Measurements from ENCODE around the gene KXD1. TPM values are rescaled to one million over a fixed set of nuclear protein-coding genes. Genes with fewer than 3 reads are reported as not detected.

KXD1 gene
- total RNA-seq, 1 donor from 2014 or later = 128 TPM

DNA sequence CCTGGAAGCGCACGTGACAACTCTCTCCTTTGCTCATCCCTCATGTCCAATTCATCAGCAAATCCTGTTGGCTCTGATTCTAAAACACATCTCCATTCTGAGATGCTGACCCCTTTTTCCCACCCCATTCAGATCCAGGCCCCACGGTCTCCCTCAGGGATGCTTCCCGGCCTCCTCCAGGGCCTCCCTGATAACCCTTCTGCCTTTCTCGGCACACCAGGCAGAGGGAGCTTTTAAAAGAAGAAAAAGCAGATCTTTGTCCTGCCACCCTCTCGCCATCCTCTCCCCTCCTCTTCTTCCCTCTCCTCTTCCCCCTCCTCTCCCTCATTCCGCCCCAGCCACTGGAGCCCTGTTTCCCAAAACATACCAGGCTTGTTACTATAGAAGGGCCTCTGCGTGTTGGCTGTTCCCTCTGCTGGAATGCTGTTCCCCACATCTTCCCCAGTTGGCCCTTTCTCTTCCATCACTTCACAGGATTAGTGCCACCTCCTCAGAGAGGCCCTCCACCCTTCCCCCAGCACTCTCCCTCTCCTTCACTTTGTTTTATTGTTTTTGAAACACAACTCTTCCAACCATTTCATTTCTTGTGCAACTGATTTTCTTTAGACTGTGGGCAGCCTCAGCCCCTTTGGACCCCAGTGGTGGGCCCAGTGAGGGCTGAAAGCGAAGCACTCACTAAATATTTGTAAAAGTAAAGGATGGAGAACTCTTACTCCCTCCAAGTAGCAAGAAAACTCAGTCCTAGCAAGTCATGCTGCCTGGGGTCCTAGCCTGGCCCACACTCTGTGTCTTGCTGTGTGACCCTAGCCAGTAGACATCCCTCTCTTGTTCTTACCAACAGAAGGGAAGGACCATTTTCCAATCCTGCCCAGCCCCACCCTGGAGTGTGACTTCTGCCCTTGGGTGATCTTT lies 51.4 kb downstream of the KXD1 start:
- no peak for DNase-seq (ENCODE audit: low spot score)
- Mint-ChIP-seq H3K4me1 (ENCODE audit: low read depth) (peaks cover 5% of the 10 kb centered on the region), H3K36me3 (ENCODE audit: low read depth) (no peaks in the 10 kb centered on the region), H3K27me3 (ENCODE audit: insufficient read depth) (peaks cover 61% of the 10 kb centered on the region), H3K9me3 (no peaks in the 10 kb centered on the region), H3K27ac (no peak overlapping the region), H3K4me3 (no peak overlapping the region)
- intact Hi-C loops (cut with micrococcal nuclease) = loop anchor here (2.0 kb wide), 1 partner anchor 176 kb away; no protein-coding TSS in a partner anchor

DNA sequence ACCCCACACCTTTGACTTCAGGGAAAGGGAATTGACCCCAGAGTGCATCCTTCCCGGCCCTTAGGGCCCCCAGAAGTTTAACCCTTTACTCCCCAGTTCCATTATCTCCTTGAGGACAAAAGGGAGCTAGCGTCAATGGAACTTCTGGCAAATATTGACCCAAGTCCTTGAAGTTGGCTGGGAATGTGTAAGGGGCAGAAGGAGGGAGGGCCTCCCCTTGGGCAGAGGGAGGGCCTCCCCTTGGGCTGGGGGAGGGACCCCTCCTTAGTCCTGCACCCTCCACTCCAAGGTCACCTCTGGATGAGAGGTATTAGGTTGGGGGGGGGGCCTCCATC lies 52.0 kb downstream of the KXD1 start:
- Mint-ChIP-seq H3K27me3 (ENCODE audit: insufficient read depth) (peaks cover 62% of the 10 kb centered on the region), H3K9me3 (no peaks in the 10 kb centered on the region)

DNA sequence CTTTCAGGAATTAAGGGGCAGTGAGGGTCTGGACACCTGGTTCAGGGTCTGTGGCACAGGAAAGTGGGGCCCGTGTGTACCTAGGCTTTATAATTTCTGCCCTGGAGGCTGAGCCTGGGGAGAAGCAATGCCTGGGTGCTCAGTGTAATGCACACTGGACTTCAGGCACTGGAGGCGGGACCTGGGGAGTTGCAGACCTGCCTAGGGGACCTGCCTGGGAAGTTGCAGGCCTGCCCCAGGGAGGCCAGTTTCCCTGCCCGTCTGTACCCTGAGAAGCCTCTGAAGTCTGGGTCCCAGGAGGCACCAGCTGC lies 52.5 kb downstream of the KXD1 start:
- no peaks in the 10 kb centered on the region for H3K36me3 Mint-ChIP-seq (ENCODE audit: low read depth)
- H3K4me3 Mint-ChIP-seq = no peak overlapping the region
- H3K27me3 Mint-ChIP-seq (ENCODE audit: insufficient read depth) = peaks cover 60% of the 10 kb centered on the region
- no peaks in the 10 kb centered on the region for H3K9me3 Mint-ChIP-seq
- intact Hi-C loops (cut with micrococcal nuclease) = no loop called here
- DNase-seq (ENCODE audit: low spot score) = no peak
- no peak overlapping the region for H3K27ac Mint-ChIP-seq
- H3K4me1 Mint-ChIP-seq (ENCODE audit: low read depth) = peaks cover 5% of the 10 kb centered on the region

More for the DNA sequence above, 52.0 kb downstream of the KXD1 start:
- intact Hi-C loops (cut with micrococcal nuclease) = loop anchor here (2.0 kb wide), 1 partner anchor 175 kb away; no protein-coding TSS in a partner anchor
- Mint-ChIP-seq H3K4me1 (ENCODE audit: low read depth) (peaks cover 5% of the 10 kb centered on the region), H3K4me3 (no peak overlapping the region), H3K27ac (no peak overlapping the region), H3K36me3 (ENCODE audit: low read depth) (no peaks in the 10 kb centered on the region)
- DNase-seq (ENCODE audit: low spot score) = no peak

DNA sequence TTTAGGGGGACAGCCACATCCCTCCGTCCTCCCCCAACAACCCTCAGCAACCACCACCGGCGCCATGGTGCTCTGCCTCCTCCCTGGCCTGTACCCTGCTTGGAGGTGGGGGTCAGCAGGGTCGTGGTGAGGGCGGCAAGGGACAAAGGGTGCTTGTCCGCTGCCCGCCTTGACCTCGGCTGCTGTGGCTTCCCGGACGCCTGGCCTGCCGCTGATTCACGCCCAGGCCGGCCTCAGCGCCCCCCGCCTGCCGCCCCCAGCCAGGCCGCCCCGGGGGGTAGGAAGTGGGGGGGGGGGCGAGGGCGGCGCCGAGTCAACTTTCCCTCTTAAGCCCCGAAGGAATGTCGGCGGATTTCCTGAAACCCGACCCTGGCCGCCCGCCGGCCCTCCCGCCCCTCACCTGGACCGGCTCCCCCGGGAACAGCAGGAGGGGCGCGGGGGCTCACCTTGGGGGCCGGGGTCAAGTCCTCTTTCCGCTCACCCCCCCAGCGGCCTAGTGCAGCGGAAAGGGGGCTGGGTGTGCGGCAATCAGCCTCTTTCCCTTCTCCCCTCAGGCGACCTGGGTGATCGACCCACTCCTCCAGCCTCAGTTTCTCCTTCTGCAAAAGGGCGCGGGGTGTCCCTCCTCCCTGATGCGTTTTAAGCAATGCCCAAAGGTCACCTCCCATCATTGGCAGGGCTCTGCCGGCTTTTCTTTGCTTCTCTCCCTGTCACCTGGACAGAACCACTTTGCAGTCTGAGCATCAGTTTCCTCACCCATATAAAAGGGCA lies 53.1 kb downstream of the KXD1 start:
- Mint-ChIP-seq H3K9me3 (no peaks in the 10 kb centered on the region), H3K27ac (no peak overlapping the region), H3K4me3 (no peak overlapping the region), H3K27me3 (ENCODE audit: insufficient read depth) (peaks cover 60% of the 10 kb centered on the region), H3K4me1 (ENCODE audit: low read depth) (peaks cover 5% of the 10 kb centered on the region), H3K36me3 (ENCODE audit: low read depth) (no peaks in the 10 kb centered on the region)
- intact Hi-C loops (cut with micrococcal nuclease) = no loop called here
- no peak for DNase-seq (ENCODE audit: low spot score)

DNA sequence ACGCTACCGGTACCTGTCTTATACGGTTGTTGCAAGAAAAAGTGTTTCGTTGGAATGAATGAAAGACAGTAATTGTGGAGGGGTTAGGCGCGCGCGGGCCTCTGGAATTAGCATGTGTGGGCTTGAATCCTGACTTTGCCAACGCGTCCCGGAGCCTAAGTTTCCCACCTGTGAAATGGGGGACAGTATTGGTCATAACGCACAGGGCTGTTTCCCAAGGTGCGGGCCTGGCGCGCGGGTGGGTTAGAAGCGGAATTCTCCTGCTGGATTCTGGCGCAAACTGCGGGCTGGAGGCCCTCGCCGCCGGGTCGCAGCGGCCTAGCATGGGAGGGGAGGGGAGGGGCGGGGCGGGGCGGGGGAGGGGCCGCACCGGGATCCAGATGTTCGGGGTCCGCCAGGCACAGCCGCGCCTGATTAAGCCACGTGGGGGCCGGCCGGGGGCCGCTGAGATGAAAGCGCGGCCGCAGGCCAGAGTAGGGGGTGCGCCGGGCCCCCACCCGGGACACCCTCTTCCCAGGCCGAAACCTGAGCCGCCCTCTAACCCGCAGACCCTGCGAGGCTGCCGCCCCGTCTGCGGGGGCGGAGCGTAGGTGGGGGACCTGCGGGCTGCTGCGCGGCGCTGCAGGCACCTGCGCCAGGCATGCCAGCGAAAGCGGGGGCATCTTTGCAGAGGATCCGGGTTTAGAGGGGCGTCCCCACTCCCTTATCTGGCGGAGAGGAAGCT lies 53.8 kb downstream of the KXD1 start:
- Mint-ChIP-seq H3K27me3 (ENCODE audit: insufficient read depth) (peaks cover 63% of the 10 kb centered on the region), H3K27ac (no peak overlapping the region), H3K4me1 (ENCODE audit: low read depth) (peaks cover 5% of the 10 kb centered on the region), H3K36me3 (ENCODE audit: low read depth) (no peaks in the 10 kb centered on the region), H3K4me3 (no peak overlapping the region), H3K9me3 (no peaks in the 10 kb centered on the region)
- intact Hi-C loops (cut with micrococcal nuclease) = no loop called here
- no peak for DNase-seq (ENCODE audit: low spot score)

DNA sequence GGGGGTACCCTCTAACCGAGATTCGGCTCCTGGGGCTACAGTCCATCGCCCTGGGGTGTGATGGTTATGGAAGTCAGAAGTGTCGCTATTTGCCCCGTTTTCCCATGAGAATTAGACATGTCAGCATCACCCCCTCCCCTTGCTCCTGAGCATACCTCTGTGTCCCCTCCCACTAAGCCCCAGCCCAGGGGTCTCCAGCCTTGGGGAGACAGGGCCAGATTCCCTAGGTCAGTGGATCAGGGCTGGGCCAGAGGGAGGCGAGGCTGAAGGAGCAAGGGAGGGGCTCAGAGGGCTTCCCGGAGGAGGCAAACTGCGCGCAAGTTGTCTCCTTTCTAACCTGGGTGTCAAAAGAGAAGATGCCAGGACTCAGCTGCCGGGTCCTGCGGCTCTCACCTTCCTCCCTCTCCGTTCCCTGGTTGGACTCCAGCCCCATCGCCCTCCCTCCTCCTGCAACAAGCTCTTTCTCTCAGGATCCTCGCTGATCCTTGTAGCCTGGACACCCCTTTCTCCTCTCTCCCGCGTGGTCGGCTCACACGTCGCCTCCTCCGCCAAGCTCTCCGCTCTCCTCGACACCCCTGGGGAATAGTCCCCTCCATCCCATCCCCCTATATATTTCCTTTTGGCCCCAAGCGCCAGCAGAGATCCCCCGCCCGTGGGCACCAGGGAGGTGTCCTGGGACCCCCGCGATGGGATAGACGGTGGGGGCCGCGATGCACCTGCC lies 54.5 kb downstream of the KXD1 start:
- Mint-ChIP-seq H3K4me1 (ENCODE audit: low read depth) (peaks cover 5% of the 10 kb centered on the region), H3K9me3 (no peaks in the 10 kb centered on the region), H3K4me3 (peak overlapping the region; percentile 68), H3K27ac (no peak overlapping the region), H3K27me3 (ENCODE audit: insufficient read depth) (peaks cover 60% of the 10 kb centered on the region), H3K36me3 (ENCODE audit: low read depth) (no peaks in the 10 kb centered on the region)
- no peak for DNase-seq (ENCODE audit: low spot score)
- intact Hi-C loops (cut with micrococcal nuclease) = no loop called here

DNA sequence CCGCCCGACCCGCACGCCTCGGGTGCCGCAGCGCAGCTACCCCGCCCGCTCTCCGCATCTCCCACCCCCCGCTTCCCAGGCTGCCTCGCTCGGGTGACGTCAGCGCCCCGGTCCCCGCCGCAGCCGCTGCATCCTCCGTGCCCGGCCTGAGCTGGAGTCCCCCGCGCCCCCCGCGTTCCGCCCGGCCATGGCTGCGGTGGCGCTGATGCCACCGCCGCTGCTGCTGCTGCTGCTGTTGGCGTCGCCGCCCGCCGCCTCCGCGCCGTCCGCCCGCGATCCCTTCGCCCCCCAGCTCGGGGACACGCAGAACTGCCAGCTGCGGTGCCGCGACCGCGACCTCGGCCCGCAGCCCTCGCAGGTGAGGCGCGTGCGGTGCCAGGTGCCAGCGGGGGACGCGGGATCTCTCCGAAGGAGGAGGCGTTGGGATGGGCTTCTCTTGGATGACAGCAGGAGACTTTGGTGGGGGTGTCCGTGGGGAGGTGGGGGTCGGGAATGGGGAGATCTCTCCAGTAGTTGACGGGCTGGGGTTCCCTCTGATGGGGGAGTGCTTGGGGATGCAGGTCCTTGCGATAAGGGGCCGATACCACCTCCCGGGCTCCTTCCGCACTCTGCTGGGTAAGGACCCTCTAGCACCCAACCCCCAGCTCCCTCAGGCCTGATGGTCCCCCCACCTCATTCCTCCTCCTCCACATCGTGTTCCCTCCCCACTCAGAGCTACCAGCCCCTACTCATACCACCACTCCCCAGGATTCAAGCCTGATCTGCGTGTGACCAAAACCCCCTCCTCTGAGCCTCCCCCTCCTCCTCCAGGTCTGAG lies 55.3 kb downstream of the KXD1 start, which contains the start of gene TMEM59L:
TSS of gene TMEM59L (plus strand) at position 99 of the 817 bp plus-strand sequence. CDS start at position 188, 89 bp downstream.
- H3K36me3 Mint-ChIP-seq (ENCODE audit: low read depth) = no peaks in the 10 kb centered on the region
- H3K4me1 Mint-ChIP-seq (ENCODE audit: low read depth) = peaks cover 5% of the 10 kb centered on the region
- intact Hi-C loops (cut with micrococcal nuclease) = no loop called here
- H3K27me3 Mint-ChIP-seq (ENCODE audit: insufficient read depth) = peaks cover 58% of the 10 kb centered on the region
- H3K4me3 Mint-ChIP-seq = peak within 1 kb of the TSS; percentile 68
- peak within 1 kb of the TSS; percentile 40 for H3K27ac Mint-ChIP-seq
- H3K9me3 Mint-ChIP-seq = no peaks in the 10 kb centered on the region
- DNase-seq (ENCODE audit: low spot score) = peak; percentile 21

DNA sequence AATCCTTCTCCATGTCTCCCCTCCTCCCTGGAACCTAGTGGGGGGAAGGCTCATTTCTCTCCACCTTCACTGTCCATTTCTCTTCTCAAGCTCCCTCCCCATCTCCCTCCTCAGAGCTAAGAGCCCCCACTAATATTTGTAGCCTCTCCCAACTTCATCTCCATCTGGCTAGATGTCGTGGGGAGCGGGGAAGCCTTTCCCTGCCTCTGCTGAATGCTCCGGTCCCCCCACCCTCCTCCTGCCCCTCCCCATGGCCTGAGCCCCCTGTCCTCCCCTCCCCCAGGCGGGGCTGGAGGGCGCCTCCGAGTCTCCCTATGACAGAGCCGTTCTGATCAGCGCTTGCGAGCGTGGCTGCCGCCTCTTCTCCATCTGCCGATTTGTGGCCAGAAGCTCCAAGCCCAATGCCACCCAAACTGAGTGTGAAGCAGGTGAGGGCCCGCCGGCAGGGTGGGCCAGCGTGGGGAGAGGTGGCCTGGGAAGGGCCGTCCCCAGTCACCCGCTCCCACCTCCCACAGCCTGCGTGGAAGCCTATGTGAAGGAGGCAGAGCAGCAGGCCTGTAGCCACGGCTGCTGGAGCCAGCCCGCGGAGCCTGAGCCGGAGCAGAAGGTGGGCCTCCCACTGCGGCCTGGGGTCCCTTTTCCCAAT lies 56.0 kb downstream of the KXD1 start:
- Mint-ChIP-seq H3K27ac (peak overlapping the region; percentile 40), H3K4me3 (peak overlapping the region; percentile 54), H3K27me3 (ENCODE audit: insufficient read depth) (peaks cover 52% of the 10 kb centered on the region), H3K36me3 (ENCODE audit: low read depth) (no peaks in the 10 kb centered on the region), H3K4me1 (ENCODE audit: low read depth) (peaks cover 5% of the 10 kb centered on the region), H3K9me3 (no peaks in the 10 kb centered on the region)
- intact Hi-C loops (cut with micrococcal nuclease) = no loop called here
- no peak for DNase-seq (ENCODE audit: low spot score)

DNA sequence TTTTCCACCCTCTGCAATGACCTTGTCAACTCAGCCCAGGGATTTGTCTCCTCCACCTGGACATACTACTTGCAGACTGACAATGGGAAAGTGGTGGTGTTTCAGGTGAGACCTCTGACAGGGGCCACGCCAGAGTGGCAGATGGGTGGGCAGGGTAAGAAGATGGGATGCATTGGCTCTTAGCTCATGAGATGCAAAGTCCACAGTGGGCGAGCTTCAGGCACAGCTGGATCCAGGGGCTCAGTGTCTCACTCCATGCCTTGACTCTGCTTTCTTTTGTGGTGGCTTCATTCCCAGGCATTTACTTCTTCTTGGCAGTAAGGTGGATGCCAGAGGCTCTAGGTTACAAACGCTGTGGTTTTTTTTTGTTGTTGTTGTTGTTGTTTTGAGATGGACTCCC lies 58.4 kb downstream of the KXD1 start:
- peaks cover 37% of the 10 kb centered on the region for H3K27me3 Mint-ChIP-seq (ENCODE audit: insufficient read depth)
- H3K4me3 Mint-ChIP-seq = no peak overlapping the region
- no peak overlapping the region for H3K27ac Mint-ChIP-seq
- H3K36me3 Mint-ChIP-seq (ENCODE audit: low read depth) = no peaks in the 10 kb centered on the region
- no peak for DNase-seq (ENCODE audit: low spot score)
- intact Hi-C loops (cut with micrococcal nuclease) = no loop called here
- H3K4me1 Mint-ChIP-seq (ENCODE audit: low read depth) = peaks cover 3% of the 10 kb centered on the region
- no peaks in the 10 kb centered on the region for H3K9me3 Mint-ChIP-seq

DNA sequence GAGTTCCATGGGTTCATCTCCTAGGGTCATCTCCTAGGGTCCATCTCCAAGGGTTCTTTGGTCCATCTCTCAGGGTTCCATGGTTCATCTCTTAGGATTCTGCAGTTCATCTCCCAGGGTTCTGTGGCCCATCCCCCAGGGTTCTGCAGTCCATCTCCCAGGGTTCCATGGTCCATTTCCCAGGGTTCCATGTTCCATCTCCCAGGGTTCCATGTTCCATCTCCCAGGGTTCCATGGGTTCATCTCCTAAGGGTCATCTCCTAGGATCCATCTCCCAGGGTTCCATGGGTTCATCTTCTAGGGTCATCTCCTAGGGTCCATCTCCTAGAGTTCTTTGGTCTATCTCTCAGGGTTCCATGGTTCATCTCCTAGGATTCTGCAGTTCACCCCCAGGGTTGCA lies 59.9 kb downstream of the KXD1 start:
- Mint-ChIP-seq H3K4me1 (ENCODE audit: low read depth) (no peaks in the 10 kb centered on the region), H3K27me3 (ENCODE audit: insufficient read depth) (peaks cover 27% of the 10 kb centered on the region), H3K9me3 (no peaks in the 10 kb centered on the region), H3K36me3 (ENCODE audit: low read depth) (no peaks in the 10 kb centered on the region), H3K4me3 (no peak overlapping the region), H3K27ac (no peak overlapping the region)
- DNase-seq (ENCODE audit: low spot score) = no peak
- intact Hi-C loops (cut with micrococcal nuclease) = no loop called here

DNA sequence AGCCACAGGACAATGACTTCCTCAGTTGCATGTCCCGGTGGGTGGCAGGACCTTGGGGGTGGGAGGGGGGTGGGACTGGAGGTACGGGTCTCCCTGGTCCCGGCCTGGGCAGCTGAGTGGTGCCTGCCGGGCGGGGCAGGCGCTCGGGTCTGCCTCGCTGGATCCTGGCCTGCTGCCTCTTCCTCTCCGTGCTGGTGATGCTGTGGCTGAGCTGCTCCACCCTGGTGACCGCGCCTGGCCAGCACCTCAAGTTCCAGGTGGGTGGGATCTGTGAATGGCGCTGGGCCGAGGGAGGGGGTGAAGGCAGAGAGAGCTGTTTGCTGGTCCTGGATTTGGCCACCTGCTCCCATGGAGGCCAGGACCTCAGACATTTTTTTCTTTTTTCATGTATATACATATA lies 60.6 kb downstream of the KXD1 start:
- Mint-ChIP-seq H3K27ac (no peak overlapping the region), H3K36me3 (ENCODE audit: low read depth) (no peaks in the 10 kb centered on the region), H3K27me3 (ENCODE audit: insufficient read depth) (peaks cover 25% of the 10 kb centered on the region), H3K4me3 (no peak overlapping the region), H3K4me1 (ENCODE audit: low read depth) (no peaks in the 10 kb centered on the region), H3K9me3 (no peaks in the 10 kb centered on the region)
- intact Hi-C loops (cut with micrococcal nuclease) = no loop called here
- DNase-seq (ENCODE audit: low spot score) = no peak

All from activated T-helper 1 cell treated with anti-CD3 and anti-CD28 coated beads, Interleukin-12 subunit alpha, Interleukin-12 subunit beta, Interleukin-2, Interleukin-4 antibody, amounts not matched to agents 30 ng/mL and 10 ng/mL and 1 ng/mL, durations not matched to agents 14 hours and 24 hours and 36 hours (primary cell).